GM12875 (cell line): Measurements from ENCODE around the gene MRPS31.

Experiments used
- H3K4me3 ChIP-seq: one replicate; pipeline ENCODE4 v1.5.1; 2011; ENCODE audit warnings: low read depth, low read length, control low read depth
- CTCF ChIP-seq: IDR thresholded peaks from 2 replicates; pipeline ENCODE4 v1.5.1; 2011; ENCODE audit warnings: low read depth, mild to moderate bottlenecking, control low read depth, inconsistent platforms, low read length, moderate library complexity, borderline replicate concordance; ENCODE audit not compliant: insufficient read depth

Gene MRPS31

GRCh38 chr13:40812102-40812501, 41.1 kb upstream of the MRPS31 start:
- no peak overlapping the region for H3K4me3 ChIP-seq
- no peak for TF ChIP-seq CTCF

GRCh38 chr13:40809471-40809870, 38.5 kb upstream of the MRPS31 start:
- no peak for TF ChIP-seq CTCF
- H3K4me3 ChIP-seq = no peak overlapping the region

GRCh38 chr13:40806241-40806640, 35.3 kb upstream of the MRPS31 start:
- no peak for TF ChIP-seq CTCF
- H3K4me3 ChIP-seq = no peak overlapping the region

- TF ChIP-seq CTCF = no peak
- no peak overlapping the region for H3K4me3 ChIP-seq
Observed at GRCh38 chr13:40803316-40803715, 32.3 kb upstream of the MRPS31 start.

GRCh38 chr13:40801255-40802217, 30.5 kb upstream of the MRPS31 start:
- no peak for TF ChIP-seq CTCF
- no peak overlapping the region for H3K4me3 ChIP-seq

GRCh38 chr13:40800559-40800958, 29.6 kb upstream of the MRPS31 start:
- no peak for TF ChIP-seq CTCF
- H3K4me3 ChIP-seq = no peak overlapping the region

GRCh38 chr13:40799508-40799907, 28.5 kb upstream of the MRPS31 start:
- TF ChIP-seq CTCF = no peak
- H3K4me3 ChIP-seq = no peak overlapping the region
